ENCODE measurements around the gene CASZ1.

The CASZ1 gene

GRCh38 chr1:10717296-10718082 lies 79.0 kb downstream of the CASZ1 start:
- no peaks in the 10 kb centered on the region for H3K36me3 ChIP-seq (ENCODE audit: insufficient read depth, low read length)
- H3K4me1 ChIP-seq (ENCODE audit: insufficient read depth, low read length) = no peaks in the 10 kb centered on the region
- TF ChIP-seq CTCF (IDR thresholded peaks at IDR 0.05; ENCODE audit: borderline replicate concordance, extremely low read depth, low read length, poor library complexity, severe bottlenecking) (no peak), EZH2 (IDR thresholded peaks at IDR 0.05; ENCODE audit: borderline replicate concordance, low read depth, low read length, severe bottlenecking) (no peak)
- no peak overlapping the region for H3K27ac ChIP-seq (ENCODE audit: low read length)
- no peak overlapping the region for H3K4me3 ChIP-seq (ENCODE audit: low read depth in 1 of 2, low read length in 2 of 2)
- no peak overlapping the region for H3K4me2 ChIP-seq (ENCODE audit: insufficient read depth, low read length)
- no peaks in the 10 kb centered on the region for H3K79me2 ChIP-seq (ENCODE audit: insufficient read depth, low read length)
- H3K9ac ChIP-seq (ENCODE audit: low read depth, low read length) = no peak overlapping the region
- H3K27me3 ChIP-seq (ENCODE audit: insufficient read depth, low read length, poor library complexity) = peaks cover 10% of the 10 kb centered on the region
- no peaks in the 10 kb centered on the region; the same call in 1 of the 2 replicates for H4K20me1 ChIP-seq (ENCODE audit: insufficient read depth, low read length)
- no peak overlapping the region for H2AFZ ChIP-seq (ENCODE audit: low read depth, low read length)
- ATAC-seq (ENCODE audit: insufficient read depth, low read depth) (no peak), DNase-seq (no peak)
- H3K9me3 ChIP-seq (ENCODE audit: insufficient read depth, low read length, severe bottlenecking) = no peaks in the 10 kb centered on the region

GRCh38 chr1:10716840-10717239 lies 79.6 kb downstream of the CASZ1 start:
- Histone ChIP-seq H3K79me2 (ENCODE audit: insufficient read depth, low read length) (no peaks in the 10 kb centered on the region), H2AFZ (ENCODE audit: low read depth, low read length) (no peak overlapping the region), H3K4me2 (ENCODE audit: insufficient read depth, low read length) (no peak overlapping the region), H3K36me3 (ENCODE audit: insufficient read depth, low read length) (no peaks in the 10 kb centered on the region), H3K27me3 (ENCODE audit: insufficient read depth, low read length, poor library complexity) (peaks cover 10% of the 10 kb centered on the region), H3K9me3 (ENCODE audit: insufficient read depth, low read length, severe bottlenecking) (no peaks in the 10 kb centered on the region), H3K4me1 (ENCODE audit: insufficient read depth, low read length) (no peaks in the 10 kb centered on the region), H3K4me3 (ENCODE audit: low read depth in 1 of 2, low read length in 2 of 2) (no peak overlapping the region), H3K27ac (ENCODE audit: low read length) (no peak overlapping the region), H3K9ac (ENCODE audit: low read depth, low read length) (no peak overlapping the region), H4K20me1 (ENCODE audit: insufficient read depth, low read length) (no peaks in the 10 kb centered on the region; the same call in 1 of the 2 replicates)
- ATAC-seq (ENCODE audit: insufficient read depth, low read depth) = no peak
- DNase-seq = no peak
- TF ChIP-seq CTCF (IDR thresholded peaks at IDR 0.05; ENCODE audit: borderline replicate concordance, extremely low read depth, low read length, poor library complexity, severe bottlenecking) = no peak
- no peak for TF ChIP-seq EZH2 (IDR thresholded peaks at IDR 0.05; ENCODE audit: borderline replicate concordance, low read depth, low read length, severe bottlenecking)

GRCh38 chr1:10714337-10715114 lies 81.9 kb downstream of the CASZ1 start:
- no peak overlapping the region for H3K4me2 ChIP-seq (ENCODE audit: insufficient read depth, low read length)
- H3K27ac ChIP-seq (ENCODE audit: low read length) = no peak overlapping the region
- TF ChIP-seq CTCF (IDR thresholded peaks at IDR 0.05; ENCODE audit: borderline replicate concordance, extremely low read depth, low read length, poor library complexity, severe bottlenecking) = no peak
- no peak for TF ChIP-seq EZH2 (IDR thresholded peaks at IDR 0.05; ENCODE audit: borderline replicate concordance, low read depth, low read length, severe bottlenecking)
- DNase-seq (no peak), ATAC-seq (ENCODE audit: insufficient read depth, low read depth) (no peak)
- H3K9me3 ChIP-seq (ENCODE audit: insufficient read depth, low read length, severe bottlenecking) = no peaks in the 10 kb centered on the region
- no peak overlapping the region for H3K4me3 ChIP-seq (ENCODE audit: low read depth in 1 of 2, low read length in 2 of 2)
- peaks cover 10% of the 10 kb centered on the region for H3K27me3 ChIP-seq (ENCODE audit: insufficient read depth, low read length, poor library complexity)
- no peaks in the 10 kb centered on the region for H3K79me2 ChIP-seq (ENCODE audit: insufficient read depth, low read length)
- H3K4me1 ChIP-seq (ENCODE audit: insufficient read depth, low read length) = no peaks in the 10 kb centered on the region
- no peak overlapping the region for H2AFZ ChIP-seq (ENCODE audit: low read depth, low read length)
- no peak overlapping the region for H3K9ac ChIP-seq (ENCODE audit: low read depth, low read length)
- no peaks in the 10 kb centered on the region for H3K36me3 ChIP-seq (ENCODE audit: insufficient read depth, low read length)
- H4K20me1 ChIP-seq (ENCODE audit: insufficient read depth, low read length) = no peaks in the 10 kb centered on the region; the same call in 1 of the 2 replicates

Data from DND-41 (cell line).